Ishikawa (cell line): ENCODE data around the gene ACAA2.

ENCODE experiments used
- CEBPB ChIP-seq: IDR thresholded peaks from 2 replicates; pipeline ENCODE4 v1.6.1; 2012
- CREB1 ChIP-seq: IDR thresholded peaks from 2 replicates; pipeline ENCODE4 v1.6.1; 2012; ENCODE audit warnings: low read depth
- EGR1 ChIP-seq: IDR thresholded peaks from 2 replicates; pipeline ENCODE4 v1.6.1; 2012
- EP300 ChIP-seq: IDR thresholded peaks from 2 replicates; pipeline ENCODE4 v1.6.1; 2012; ENCODE audit warnings: borderline replicate concordance
- FOXM1 ChIP-seq: IDR thresholded peaks from 2 replicates; pipeline ENCODE4 v1.6.1; 2012; ENCODE audit warnings: low read depth, borderline replicate concordance
- NFIC ChIP-seq: IDR thresholded peaks from 2 replicates; pipeline ENCODE4 v1.6.1; 2012
- RAD21 ChIP-seq: IDR thresholded peaks from 2 replicates; pipeline ENCODE4 v1.6.1; 2012; ENCODE audit warnings: low read depth
- REST ChIP-seq: IDR thresholded peaks from 2 replicates; pipeline ENCODE4 v1.6.1; 2012; ENCODE audit warnings: low read depth, mild to moderate bottlenecking
- TAF1 ChIP-seq: IDR thresholded peaks from 2 replicates; pipeline ENCODE4 v1.6.1; 2012; ENCODE audit warnings: low read depth, mild to moderate bottlenecking
- TCF12 ChIP-seq: IDR thresholded peaks from 2 replicates; pipeline ENCODE4 v1.6.1; 2012; ENCODE audit warnings: low read depth
- TEAD4 ChIP-seq: IDR thresholded peaks from 2 replicates; pipeline ENCODE4 v1.6.1; 2012
- YY1 ChIP-seq: IDR thresholded peaks from 2 replicates; pipeline ENCODE4 v1.6.1; 2012; ENCODE audit warnings: low read depth
- ZBTB7A ChIP-seq: IDR thresholded peaks from 2 replicates; pipeline ENCODE4 v1.6.1; 2012; ENCODE audit warnings: low read depth
- TF ChIP-seq, protein P1 (sequence below): IDR thresholded peaks from 2 replicates; pipeline ENCODE4 v1.6.1; 2012
- TF ChIP-seq, protein P2 (sequence below): IDR thresholded peaks from 2 replicates; pipeline ENCODE4 v1.6.1; 2012

Gene ACAA2

GRCh38 chr18:49814147-49814499, 790 bp upstream of the ACAA2 start:
- TF ChIP-seq RAD21 (no peak), TAF1 (no peak), EP300 (no peak), TEAD4 (no peak), TCF12 (no peak), NFIC (no peak), CEBPB (no peak), FOXM1 (no peak), ZBTB7A (no peak), CREB1 (no peak), EGR1 (no peak), YY1 (0 out of 2 replicates have a peak, but pooled peaks have one; percentile 24)
- TF ChIP-seq, protein P1, sequence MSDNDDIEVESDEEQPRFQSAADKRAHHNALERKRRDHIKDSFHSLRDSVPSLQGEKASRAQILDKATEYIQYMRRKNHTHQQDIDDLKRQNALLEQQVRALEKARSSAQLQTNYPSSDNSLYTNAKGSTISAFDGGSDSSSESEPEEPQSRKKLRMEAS, result peak; percentile 12; the same call in 1 of the 2 replicates
- TF ChIP-seq, protein P2, sequence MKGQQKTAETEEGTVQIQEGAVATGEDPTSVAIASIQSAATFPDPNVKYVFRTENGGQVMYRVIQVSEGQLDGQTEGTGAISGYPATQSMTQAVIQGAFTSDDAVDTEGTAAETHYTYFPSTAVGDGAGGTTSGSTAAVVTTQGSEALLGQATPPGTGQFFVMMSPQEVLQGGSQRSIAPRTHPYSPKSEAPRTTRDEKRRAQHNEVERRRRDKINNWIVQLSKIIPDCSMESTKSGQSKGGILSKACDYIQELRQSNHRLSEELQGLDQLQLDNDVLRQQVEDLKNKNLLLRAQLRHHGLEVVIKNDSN, result no peak

GRCh38 chr18:49813069-49813318, 339 bp downstream of the ACAA2 start:
- TF ChIP-seq TCF12, result no peak
- TF ChIP-seq CEBPB, result no peak
- TF ChIP-seq, protein P2, result no peak
- no peak for TF ChIP-seq FOXM1
- no peak for TF ChIP-seq YY1
- no peak for TF ChIP-seq ZBTB7A
- TF ChIP-seq REST, result no peak
- TF ChIP-seq NFIC, result no peak
- no peak for TF ChIP-seq EGR1
- no peak for TF ChIP-seq CREB1

DNA sequence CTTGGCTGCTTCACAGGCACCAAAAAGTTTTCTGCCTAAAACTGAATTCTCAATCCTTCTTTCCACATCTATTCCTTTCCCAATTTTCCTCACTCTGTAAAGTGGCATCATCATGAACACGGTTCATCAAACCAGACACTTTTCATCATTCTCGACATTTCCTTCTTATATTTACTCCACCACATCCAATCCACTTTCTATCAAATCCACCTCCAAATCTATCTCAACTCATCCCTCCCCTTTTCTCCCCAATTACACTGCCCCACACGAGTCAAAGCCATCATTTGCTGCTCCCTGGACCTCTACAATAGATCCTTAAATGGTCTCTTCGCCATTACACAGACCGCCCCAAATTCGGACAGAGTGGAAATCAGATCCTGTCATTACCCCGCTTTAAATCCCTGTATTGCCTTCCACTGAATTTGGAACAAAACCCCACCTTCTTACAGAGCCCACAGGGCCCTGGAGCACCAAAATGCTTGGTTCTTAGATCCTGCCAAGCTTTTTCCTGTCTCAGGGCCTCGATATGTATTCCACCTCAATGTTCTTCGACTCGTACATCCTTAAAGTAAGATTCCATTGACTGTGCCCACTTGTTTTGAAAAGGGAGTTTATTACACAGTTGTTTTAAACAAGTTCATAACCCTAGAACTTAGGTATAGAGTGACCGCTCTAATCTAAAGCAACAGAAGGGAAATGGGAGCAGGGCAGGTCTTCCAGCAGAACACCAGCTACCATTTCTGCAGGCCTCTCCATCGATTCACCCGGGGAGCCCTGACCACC, 856 bp downstream of the ACAA2 start:
- no peak for TF ChIP-seq FOXM1
- TF ChIP-seq, protein P2, result no peak
- no peak for TF ChIP-seq ZBTB7A
- no peak for TF ChIP-seq EP300
- TF ChIP-seq, protein P1, result no peak
- TF ChIP-seq REST, result no peak
- no peak for TF ChIP-seq NFIC
- no peak for TF ChIP-seq CEBPB
- TF ChIP-seq TCF12, result no peak
- no peak for TF ChIP-seq YY1
- no peak for TF ChIP-seq CREB1
- TF ChIP-seq EGR1, result no peak
- TF ChIP-seq TAF1, result no peak
- no peak for TF ChIP-seq TEAD4
- TF ChIP-seq RAD21, result no peak

DNA sequence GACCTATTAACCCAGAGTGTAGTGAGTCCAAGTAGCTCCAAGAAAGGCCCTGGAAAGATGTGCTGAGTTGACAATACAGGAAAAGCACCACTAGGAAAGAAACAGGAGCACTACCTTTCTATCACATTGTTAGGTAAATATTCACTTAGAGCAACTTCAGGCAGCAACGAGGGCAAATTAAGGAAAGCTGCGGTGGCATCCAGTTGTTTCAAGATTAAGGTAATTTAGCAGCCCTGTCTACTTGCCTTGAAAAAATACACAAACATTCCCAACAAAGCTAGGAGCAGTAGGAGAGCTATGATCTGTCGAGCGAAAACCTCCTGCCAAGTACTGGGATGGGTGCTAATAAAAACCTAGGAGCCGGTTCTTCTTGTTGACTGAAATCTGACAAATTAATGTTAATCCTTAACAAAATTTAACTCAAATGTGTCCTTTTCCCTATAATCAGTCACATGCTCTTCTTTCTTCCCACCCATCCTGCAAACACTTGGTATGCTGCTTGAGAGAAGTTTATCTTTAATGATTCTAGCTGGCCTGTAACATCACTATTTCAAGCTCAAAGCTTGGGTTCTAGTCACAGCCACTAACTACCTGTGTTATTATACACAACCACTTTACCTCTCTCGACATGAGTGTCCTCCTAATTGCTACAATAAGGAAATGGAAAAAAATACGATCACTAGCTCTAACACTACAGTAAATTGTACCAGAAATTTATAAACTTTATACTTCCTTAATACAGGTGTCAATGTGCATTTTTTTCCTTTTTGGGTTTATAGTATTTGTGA, 2.0 kb downstream of the ACAA2 start:
- TF ChIP-seq ZBTB7A (no peak), RAD21 (no peak), TAF1 (no peak), REST (no peak), EGR1 (no peak), YY1 (no peak), NFIC (no peak), TEAD4 (no peak), EP300 (no peak), CREB1 (no peak), TCF12 (no peak), CEBPB (no peak)
